Glutamatergic neuron (in vitro differentiated cells): Measurements from ENCODE around the gene CCDC192. TPM values are rescaled to one million over a fixed set of nuclear protein-coding genes. Genes with fewer than 3 reads are reported as not detected.
A peak's percentile ranks its signal among the peaks of the same experiment; 100 is the strongest.

Experiments
- DNase-seq: peaks from one replicate; pipeline ENCODE4 v3.0.0; 2022
- H3K27ac Mint-ChIP-seq: one replicate; pipeline ENCODE4 v1.8.0; 2020; ENCODE audit warnings: mild to moderate bottlenecking, mixed read lengths, inconsistent platforms; ENCODE audit not compliant: unreplicated experiment
- H3K27me3 Mint-ChIP-seq: one replicate; pipeline ENCODE4 v1.8.0; 2020; ENCODE audit warnings: mild to moderate bottlenecking, moderate library complexity, mixed read lengths, inconsistent platforms; ENCODE audit not compliant: unreplicated experiment
- H3K36me3 Mint-ChIP-seq: one replicate; pipeline ENCODE4 v1.8.0; 2020; ENCODE audit warnings: mild to moderate bottlenecking, mixed read lengths, inconsistent platforms; ENCODE audit not compliant: unreplicated experiment
- H3K4me1 Mint-ChIP-seq: one replicate; pipeline ENCODE4 v1.8.0; 2020; ENCODE audit warnings: mild to moderate bottlenecking, low read depth, mixed read lengths, inconsistent platforms; ENCODE audit not compliant: unreplicated experiment
- H3K4me3 Mint-ChIP-seq: one replicate; pipeline ENCODE4 v1.8.0; 2020; ENCODE audit warnings: mild to moderate bottlenecking, mixed read lengths, inconsistent platforms; ENCODE audit not compliant: unreplicated experiment
- H3K9me3 Mint-ChIP-seq: one replicate; pipeline ENCODE4 v1.8.0; 2020; ENCODE audit warnings: mild to moderate bottlenecking, moderate library complexity, mixed read lengths, inconsistent platforms; ENCODE audit not compliant: unreplicated experiment
- CTCF ChIP-seq: fragments of 200-600 bp; sonication (generic); IDR thresholded peaks from one replicate; pipeline ENCODE4 v1.5.0; 2021; ENCODE audit not compliant: partially characterized antibody, unreplicated experiment
- total RNA-seq: library from RNA; stranded (reverse); fragmentation: NEBNext Ultra II Directional; extraction: Animal tissue kit (Norgen Biotek cat#: 25700); gene quantifications from one replicate; pipeline ENCODE4 v1.2.1, GENCODE V29; 2021; ENCODE audit not compliant: unreplicated experiment

Gene CCDC192
- total RNA-seq, 1 donor from 2014 or later: not detected

DNA sequence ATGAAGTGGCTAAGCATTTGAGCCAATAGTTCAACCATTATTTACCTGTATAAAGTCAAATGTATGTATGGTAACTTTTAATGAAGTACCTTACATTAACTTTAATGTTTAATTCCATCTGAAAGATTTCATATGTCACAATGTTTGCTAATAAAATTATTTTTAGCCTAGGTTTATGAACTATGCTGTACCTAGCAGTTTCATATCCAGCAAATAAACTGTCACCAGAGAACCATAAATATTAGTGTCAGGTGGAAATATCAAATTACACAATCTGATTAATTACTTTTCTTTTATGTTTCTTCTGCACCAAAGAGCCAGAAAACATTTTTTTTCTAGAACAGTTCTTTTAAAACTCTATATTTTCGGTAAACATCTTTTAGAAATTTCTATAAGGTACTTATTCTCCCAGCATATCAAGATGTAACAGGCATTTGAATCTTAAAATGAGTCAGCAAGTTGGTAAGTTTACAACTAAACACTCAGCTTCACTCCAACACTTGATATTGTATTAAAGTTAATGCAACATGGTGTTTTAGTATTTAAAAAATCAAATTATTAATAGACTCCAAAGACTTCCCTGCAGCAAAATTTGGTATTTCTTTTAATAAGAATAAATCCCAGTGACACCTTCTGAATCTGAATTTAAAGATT is 8.5 kb upstream of the CCDC192 start:
- Mint-ChIP-seq H3K27ac (no peak overlapping the region), H3K4me3 (no peak overlapping the region), H3K27me3 (no peaks in the 10 kb centered on the region), H3K36me3 (no peaks in the 10 kb centered on the region), H3K4me1 (peaks cover 6% of the 10 kb centered on the region), H3K9me3 (no peaks in the 10 kb centered on the region)
- TF ChIP-seq CTCF: no peak
- DNase-seq: no peak

DNA sequence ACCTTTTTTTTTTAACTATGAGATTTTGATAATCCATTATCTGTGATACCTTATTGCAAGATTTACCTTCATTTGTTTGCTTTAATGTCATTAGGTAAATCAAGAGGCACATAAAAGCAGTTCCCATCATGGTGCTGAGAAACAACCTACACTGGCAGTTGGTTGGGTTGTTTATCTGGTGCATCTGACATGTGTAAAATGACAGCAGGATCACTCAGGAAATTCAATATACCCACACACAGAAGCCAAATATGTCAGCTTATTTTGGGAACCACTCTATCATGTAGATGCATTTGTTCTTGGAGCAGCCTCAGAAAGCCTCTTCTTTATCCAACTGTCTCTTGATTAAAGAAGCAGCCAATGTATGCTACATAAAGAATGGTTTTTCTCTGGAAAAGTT is 7.8 kb upstream of the CCDC192 start:
- Mint-ChIP-seq H3K4me1 (peaks cover 6% of the 10 kb centered on the region), H3K36me3 (no peaks in the 10 kb centered on the region), H3K9me3 (no peaks in the 10 kb centered on the region), H3K27me3 (no peaks in the 10 kb centered on the region), H3K4me3 (no peak overlapping the region), H3K27ac (peak overlapping the region; percentile 76)
- DNase-seq: no peak
- TF ChIP-seq CTCF: no peak

- Mint-ChIP-seq H3K36me3 (no peaks in the 10 kb centered on the region), H3K4me3 (no peak overlapping the region), H3K27ac (no peak overlapping the region)
Observed at GRCh38 chr5:127696683-127697082, 6.5 kb upstream of the CCDC192 start.

DNA sequence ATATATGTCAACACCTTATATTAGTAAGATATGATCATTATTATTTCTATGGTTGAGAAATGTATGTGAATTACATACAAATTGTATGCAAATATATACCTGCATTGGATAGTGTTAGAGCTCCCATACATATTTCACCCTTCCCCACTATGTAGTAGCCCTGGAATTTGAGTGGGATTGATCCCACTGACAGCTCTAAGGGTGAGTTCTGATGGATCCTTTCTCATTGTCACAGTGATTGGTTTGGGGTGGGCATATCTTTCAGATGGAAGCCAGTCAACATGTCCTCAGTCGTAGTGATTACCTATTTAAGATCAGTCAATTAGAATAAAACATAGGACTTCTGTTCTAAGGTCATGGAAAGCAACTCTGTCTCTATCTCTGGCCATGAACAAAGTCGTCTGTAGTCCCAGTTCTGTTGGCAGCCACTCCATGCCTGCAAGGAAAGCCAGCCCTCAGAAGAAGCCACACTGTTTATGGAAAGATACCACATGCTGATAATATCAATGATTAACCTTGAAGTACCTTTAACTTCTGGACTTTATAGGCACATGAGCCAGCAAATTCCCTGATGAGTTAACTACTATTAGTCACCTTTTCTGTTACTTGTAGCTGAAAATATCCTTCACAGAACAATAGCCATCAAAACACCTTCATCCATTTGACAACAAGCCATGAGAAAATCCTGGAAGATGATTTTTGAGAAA is 5.1 kb upstream of the CCDC192 start:
- TF ChIP-seq CTCF: no peak
- Mint-ChIP-seq H3K36me3 (no peaks in the 10 kb centered on the region), H3K4me3 (no peak overlapping the region), H3K27me3 (no peaks in the 10 kb centered on the region), H3K4me1 (peaks cover 6% of the 10 kb centered on the region), H3K9me3 (no peaks in the 10 kb centered on the region), H3K27ac (no peak overlapping the region)
- DNase-seq: no peak

More at GRCh38 chr5:127696683-127697082, 6.5 kb upstream of the CCDC192 start:
- Mint-ChIP-seq H3K27me3 (no peaks in the 10 kb centered on the region), H3K4me1 (peaks cover 6% of the 10 kb centered on the region), H3K9me3 (no peaks in the 10 kb centered on the region)
- no peak for DNase-seq
- no peak for TF ChIP-seq CTCF

DNA sequence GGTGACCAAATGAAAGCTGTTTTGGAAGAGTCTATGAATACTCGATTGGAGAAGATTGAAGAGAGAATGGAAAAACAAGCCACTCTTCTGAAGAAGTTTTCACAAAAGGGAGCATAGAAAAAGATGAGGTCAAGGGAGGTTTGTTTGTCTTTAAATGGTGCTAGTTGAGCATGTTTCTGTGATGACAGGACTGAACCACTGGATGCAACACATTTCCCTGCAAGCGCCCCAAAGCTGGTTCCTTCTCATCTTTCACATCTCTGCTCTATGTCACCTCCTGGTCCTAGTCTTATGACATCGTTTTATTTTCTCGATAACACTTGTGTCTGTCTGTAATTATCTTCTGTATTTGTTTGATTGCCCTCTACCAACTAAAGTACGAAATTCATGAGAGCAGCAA is 3.8 kb upstream of the CCDC192 start:
- no peaks in the 10 kb centered on the region for H3K9me3 Mint-ChIP-seq
- no peak overlapping the region for H3K27ac Mint-ChIP-seq
- H3K27me3 Mint-ChIP-seq: no peaks in the 10 kb centered on the region
- DNase-seq: no peak
- H3K36me3 Mint-ChIP-seq: no peaks in the 10 kb centered on the region
- peaks cover 6% of the 10 kb centered on the region for H3K4me1 Mint-ChIP-seq
- no peak for TF ChIP-seq CTCF
- H3K4me3 Mint-ChIP-seq: no peak overlapping the region
